ENCODE results near the gene UQCR11.

The UQCR11 gene

GRCh38 chr19:1567116-1567847 lies 38.0 kb downstream of the UQCR11 start:
- DNase-seq (ENCODE audit: low read depth): no peak

- DNase-seq (ENCODE audit: low read depth): peak; percentile 65
Measured at GRCh38 chr19:1566392-1567115, 38.7 kb downstream of the UQCR11 start.

DNA sequence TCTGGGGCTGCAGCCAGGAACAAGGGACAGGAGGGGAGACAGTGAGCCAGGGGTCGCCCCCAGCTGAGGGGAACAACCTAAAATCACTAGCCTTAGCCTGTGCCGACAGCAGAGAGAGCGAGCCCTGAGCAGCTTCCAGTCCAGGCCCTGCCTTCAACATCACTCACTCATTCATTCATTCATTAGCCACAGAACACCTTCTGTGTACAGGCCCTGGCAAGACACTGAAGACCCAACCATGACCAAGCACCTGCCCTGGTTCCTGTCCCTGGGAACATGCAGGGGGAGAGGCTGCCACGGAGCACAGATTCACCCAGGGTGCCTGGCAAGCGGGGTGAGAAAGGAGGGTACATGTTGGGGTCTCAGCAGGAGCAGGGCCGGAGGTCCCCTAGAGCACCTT lies 42.0 kb downstream of the UQCR11 start:
- no peak for DNase-seq (ENCODE audit: low read depth)

DNA sequence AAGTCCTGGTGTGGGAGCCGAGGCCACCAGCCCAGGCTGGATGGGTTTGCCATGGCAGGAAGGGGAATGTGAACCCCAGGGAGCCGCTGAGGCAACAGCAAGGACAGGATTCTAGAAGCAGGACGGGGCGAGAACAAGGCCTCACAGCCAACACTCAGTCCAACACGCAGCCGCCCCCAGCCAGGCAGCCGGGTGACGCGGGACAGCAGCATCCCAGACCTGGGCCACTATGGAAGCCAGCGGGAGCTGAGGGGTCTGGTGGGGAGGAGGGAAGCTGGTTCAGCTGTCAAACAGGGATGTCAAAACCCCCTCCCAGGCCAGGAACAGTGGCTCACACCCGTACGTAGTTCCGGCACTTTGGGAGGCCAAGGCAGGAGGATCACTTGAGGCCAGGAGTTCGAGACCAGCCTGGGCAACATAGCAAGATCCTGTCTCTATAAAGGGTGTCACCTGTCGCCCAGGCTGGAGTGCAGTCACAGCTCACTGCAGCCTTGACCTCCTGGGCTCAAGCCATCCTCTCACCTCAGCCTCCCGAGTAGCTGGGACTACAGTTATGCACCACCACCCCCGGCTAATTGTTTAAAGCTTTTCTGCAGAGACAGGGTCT lies 43.9 kb downstream of the UQCR11 start:
- no peak for DNase-seq (ENCODE audit: low read depth)

- no peak for DNase-seq (ENCODE audit: low read depth)
Measured at GRCh38 chr19:1560286-1560882, 44.9 kb downstream of the UQCR11 start.

DNA sequence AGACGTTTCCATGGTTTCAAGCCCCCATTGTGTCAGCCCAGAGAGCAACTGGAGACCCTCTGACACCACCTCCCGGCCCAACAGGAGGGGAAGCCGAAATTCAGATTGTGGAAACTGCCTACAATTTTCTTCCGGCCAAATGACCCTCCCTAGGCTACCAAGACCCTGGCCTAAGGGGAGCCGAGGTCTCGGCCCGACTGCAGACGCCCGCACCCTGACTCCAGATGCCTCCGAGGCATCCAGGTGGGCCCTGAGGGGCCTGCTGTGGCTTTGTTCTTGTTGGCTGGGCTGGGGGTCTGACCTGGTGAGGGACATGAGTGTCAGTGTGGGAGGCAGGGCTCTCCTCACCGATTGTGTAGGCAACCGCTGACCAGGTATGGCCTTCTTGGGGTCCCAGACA lies 46.7 kb downstream of the UQCR11 start:
- no peak for DNase-seq (ENCODE audit: low read depth)

- DNase-seq (ENCODE audit: low read depth): no peak
Measured at GRCh38 chr19:1556390-1557070, 48.7 kb downstream of the UQCR11 start.

DNA sequence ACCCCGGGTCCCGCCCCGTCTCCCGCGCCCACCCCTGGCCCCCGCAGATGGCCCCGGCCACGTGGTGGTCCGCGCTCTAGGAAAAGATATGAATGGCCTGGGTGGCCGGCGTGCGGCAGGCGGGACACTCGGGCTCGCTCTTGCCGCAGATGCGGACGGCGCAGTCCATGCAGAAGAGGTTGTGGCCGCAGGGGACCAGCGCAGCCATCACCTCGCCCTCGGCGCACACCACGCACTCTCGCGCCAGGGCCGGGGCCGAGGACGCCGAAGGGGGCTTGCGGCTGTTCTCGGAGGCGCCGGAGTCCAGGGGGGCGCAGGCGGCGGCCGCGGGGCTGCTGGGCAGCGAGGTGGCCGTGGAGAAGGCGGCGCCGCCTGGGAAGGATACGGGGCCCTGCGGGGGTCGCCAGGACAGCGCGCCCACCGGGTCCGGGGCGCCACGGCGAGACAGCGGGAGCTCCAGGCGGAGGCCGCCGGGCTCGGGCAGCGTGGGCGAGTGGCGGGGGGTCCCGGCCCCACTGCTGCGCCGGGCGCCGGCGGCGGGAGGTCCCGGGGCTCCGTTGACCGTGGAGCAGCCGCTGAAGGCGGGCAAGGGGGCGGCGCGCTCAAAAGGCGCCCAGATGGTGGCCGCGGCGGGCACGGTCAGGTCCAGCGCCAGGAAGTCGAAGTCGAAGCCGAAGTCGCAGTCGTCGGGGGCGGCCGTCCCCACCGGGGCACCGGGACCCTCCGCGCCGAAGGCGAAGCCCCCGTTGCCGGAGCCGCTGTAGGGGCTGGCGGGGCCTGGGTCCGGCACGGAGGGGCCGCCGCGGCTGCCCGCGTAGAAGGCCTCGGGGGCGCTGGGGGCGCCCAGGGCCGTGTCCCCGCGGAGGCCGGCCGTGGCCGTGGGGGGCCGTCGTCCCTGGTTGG lies 49.5 kb downstream of the UQCR11 start:
- DNase-seq (ENCODE audit: low read depth): no peak

- DNase-seq (ENCODE audit: low read depth): no peak
Measured at GRCh38 chr19:1554968-1555367, 50.3 kb downstream of the UQCR11 start.

DNA sequence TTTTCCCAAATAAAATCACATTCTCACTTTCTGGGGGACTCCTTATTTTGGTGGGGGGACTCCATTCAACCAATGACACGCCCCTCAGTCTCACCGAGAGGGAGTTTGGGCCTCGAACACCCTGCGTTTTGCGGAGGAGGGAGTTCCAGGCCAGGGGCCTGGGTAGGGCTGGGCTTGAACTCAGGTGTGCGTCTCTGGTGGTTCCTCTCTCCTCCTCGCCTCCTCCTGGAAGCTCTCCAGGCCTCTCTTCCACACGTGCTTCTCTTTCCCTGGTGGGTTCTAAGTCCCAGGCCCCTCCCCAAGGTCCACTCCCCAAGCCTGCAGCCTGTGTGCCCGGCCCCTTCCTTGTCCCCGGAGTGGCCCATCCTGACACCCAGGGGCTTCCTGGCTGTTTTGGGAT lies 51.8 kb downstream of the UQCR11 start:
- no peak for DNase-seq (ENCODE audit: low read depth)

DNA sequence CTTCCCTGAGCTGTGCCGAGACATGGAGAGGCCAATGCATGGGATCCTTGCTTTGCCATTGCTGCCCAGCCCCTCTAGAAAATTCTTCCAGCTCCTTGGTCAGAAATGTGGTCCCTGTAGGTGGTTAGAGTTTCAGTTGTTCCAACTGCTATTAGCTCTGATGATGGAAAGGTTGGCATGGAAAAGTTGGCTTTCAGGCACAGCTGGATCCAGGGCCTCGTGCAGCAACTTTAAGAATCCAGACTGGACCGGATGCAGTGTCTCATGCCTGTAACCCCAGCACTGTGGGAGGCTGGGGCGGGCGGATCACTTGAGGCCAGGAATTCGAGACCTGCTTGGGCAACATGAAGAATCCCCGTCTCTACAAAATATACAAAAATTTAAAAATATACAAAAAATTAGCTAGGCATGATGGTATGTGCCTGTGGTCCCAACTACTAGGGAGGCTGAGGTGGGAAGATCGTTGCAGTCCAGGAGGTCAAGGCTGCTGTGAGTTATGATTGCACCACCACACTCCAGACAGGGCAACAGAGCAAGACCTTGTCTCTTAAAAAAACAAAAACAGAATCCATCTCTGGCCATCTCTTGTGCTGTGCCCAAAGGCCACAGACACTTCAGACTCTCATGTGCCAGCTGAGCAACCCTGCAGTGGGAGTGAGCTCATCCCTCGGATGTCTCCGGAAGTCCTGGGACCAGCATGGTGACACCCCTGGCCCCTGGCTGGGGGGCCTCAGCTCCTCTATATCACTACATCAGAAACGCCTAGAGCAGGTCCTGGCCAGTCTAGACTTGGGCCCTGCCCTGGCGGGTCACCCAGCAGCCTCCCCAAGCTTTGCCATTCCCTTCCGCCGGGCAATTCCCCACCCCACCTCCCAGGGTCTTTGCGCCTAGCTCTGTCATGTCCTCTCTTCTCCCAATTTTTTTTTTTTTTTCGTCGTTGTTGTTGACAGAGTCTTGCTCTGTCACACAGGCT lies 53.9 kb downstream of the UQCR11 start:
- DNase-seq (ENCODE audit: low read depth): no peak

DNA sequence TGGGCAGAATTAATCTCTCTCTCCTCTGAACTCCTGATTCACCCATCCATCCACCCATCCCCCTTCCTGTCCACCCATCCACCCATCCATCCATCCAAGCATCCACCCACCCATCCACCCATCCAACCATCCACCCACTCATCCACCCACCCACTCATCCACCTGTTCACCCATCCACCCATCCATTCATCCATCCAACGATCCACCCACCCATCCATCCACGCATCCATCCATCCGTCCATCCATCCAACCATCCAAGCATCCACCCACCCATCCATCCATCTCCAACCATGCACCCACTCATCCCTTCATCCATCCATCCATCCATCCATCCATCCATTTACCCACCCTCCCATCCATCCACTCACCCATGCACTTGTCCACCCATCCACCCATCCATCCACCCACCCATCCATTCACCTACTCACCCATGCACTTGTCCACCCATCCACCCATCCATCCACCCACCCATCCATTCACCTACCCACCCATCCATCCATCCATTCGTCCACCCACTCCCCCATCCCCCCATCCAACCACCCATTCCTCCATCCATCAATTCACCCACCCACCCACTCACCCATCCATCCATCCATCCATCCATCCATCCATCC lies 55.8 kb downstream of the UQCR11 start:
- DNase-seq (ENCODE audit: low read depth): no peak
